ENCODE measurements around the gene FMNL2.

The FMNL2 gene

DNA sequence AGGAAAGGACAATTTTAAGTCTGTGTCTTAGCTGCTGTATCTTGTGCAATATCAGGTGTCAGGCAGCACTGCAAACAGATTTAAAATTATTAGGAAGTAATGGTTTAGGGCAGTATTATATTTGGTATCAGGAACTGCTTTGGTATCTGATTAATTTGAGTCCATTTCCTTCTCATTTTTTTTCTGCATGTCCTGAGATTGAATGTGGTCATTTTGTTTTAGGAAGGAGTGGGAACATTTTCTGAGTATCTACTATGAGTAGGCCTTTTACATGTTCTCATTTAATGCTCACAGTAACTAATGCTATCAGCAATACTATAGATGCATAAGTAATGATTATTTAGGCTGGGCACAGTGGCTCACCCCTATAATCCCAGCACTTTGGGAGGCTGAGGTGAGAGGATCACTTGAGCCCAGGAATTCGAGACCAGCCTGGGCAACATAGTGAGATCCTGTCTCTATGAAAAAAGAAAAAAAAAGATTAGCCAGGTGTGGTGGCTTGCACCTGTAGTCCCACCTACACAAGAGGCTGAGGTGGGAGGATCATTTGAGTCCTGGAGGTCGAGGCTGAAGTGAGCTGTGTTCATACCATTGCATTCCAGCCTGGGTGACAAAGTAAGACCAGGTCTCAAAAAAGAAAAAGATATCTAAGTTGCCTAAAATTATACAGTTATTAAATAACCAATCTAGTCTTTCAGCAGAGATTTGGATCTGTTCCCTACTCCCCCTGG is 4.7 kb downstream of the FMNL2 start:
- DNase-seq (ENCODE audit: low read depth in 2 of 2) = no peak

DNA sequence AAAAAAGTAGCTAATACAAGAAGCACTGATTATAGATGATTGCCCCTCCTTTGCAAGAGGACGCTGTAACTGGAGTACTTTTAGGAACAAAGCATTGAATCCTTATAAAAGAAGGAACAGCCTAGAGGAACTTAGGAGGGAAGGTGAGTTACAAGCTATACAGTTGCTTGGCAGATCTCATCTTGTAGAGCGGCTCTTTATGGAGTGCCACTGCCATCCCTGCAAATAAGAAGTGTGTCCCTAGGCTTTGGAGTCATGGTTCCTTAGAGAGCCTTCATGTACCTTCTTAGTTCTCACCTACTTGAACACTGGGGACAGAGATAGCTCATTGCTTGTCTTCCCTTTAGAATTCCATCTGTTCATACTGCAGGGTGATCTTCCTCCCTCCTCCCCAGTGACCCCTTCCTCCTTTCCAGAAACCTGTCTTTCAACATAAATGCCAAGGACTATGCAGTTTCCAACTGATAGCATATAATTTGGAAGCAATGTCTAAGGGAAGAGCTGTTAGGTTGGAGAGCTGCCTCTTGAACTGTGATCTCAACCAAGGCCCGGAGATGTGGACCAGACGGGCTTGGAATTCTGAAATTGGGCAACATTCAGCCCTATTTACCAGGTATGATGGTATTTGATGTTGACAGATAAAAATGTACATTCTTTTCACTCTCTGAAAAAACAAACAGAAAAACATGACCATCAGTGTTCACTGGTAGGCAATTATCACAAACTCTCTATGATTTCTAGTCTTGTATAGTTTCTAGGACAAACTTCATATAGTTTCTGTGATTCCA is 7.5 kb downstream of the FMNL2 start:
- DNase-seq (ENCODE audit: low read depth in 2 of 2) = no peak

DNA sequence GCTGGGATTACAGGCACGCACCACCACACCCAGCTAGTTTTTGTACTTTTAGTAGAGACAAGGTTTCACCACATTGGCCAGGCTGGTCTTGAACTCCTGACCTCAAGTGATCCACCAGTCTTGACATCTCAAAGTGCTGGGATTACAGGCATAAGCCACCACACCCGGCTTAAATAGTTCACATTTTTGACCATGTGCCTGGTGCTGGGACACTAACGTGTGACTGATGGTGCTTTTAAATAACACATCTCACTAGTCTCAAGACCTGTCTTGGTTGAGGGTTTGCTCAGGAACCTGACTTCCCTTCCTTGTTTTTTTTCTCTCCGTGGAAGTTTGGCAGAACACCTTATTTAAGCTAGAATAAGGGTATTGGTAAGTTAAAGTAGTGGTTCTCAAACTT is 8.5 kb downstream of the FMNL2 start:
- no peak for DNase-seq (ENCODE audit: low read depth in 2 of 2)

DNA sequence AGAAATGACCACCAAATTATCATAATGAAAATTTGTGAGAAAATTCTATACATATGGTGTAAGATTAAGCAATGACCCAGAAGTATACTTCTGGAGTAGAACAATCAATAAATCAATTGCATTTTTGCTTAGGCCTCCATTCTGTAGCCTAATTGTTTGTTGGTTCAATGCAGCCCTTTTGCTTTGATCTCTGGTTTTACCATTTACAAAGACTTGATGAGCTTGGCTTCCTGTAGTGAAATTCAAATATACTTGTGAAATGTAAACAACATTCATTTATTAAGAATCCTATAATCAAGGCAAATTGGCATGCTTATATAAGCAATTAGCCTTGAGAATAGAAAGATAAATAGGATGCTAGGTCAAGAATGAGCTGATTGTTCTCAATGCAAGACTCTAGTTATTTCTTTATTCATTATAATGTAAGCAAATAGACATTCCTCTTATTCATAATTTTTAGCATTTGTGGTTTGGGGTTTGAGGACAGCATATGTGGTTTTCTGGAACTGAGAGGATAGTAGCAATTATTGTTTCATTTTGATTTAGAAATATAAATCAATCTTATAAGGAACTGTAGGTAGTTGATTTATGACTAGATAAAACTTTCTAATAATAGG is 9.7 kb downstream of the FMNL2 start:
- DNase-seq (ENCODE audit: low read depth in 2 of 2) = no peak

DNA sequence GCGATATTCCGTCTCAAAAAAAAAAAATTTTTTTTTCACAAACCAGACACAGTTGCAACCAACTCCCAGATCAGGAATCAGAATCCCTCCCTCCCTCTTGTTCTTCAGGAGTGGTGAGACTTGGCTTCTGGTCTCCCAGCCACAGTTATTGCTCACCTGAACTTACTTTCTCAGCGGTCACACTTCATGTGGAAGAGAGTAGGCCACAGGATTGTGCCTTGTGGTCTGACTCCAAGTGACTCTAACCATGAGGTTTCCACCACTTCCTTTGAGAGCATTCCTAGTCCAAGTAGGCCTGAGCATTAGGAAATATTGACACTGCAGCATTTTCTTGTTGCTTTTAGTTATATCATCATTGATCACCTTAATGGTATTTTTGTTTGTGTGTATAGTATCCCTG is 12.1 kb downstream of the FMNL2 start:
- no peak for DNase-seq (ENCODE audit: low read depth in 2 of 2)

DNA sequence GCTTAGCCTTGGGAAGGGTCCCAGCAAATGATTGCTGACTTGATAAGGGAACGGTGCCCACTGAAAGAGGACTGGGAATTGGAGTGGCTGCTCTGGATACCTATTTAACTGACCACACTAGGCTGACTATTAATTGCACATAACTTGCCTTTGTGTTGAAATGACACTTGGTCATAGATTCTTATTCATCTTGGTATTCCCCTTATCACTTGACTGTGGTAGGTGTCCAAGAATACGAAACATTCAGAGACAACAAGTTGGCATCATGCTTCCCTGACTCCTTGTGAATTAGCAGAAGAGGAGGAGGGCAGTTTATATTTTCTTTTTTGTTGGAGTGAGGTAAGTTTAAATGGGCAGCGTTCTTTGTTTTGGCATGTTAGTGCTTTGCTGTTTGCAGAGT is 13.4 kb downstream of the FMNL2 start:
- no peak for DNase-seq (ENCODE audit: low read depth in 2 of 2)

DNA sequence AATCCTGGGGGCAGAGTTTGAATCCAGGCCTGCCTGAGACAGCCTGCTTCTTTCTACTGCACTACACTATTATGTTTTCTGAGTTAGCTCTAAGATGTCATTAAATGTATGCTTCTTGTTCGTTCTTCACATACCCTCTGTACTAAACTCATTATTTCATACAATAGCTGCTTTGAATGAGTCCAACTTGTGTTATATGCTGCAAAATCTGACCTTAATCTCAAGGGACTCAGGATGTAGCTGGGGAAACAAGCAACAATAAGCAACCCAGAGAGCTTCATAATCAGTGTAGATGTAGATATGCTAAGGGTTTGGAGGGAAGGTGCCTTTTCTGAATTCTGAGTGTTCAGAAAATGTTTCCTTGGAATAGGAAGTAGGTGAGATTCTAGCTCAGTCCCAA is 14.4 kb downstream of the FMNL2 start:
- DNase-seq (ENCODE audit: low read depth in 2 of 2) = no peak

DNA sequence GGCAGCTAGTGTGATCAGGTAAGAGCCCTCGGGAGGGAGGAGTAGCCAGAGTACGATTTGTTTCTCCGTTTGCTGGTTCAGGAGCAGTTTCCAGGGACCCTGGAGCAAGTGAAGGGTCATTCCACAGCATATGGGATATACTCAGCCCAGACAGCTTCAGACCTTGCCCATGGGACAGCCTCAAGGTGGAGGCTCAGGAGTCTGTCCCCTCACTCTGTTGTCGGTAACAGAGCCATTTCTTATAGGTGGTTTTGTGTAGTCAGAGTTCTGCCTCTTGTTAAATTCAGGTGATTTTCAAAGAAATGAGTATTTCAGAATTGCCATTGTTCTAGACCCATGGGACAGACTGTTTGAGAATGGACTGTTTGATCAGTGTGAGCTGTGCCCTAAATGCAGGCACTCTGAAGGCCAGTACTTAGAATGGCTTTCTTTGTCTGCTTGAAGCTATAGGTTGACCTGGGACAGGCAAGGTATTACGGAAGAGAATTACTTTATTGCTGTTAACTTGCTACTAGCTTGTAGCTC is 15.2 kb downstream of the FMNL2 start:
- DNase-seq (ENCODE audit: low read depth in 2 of 2) = no peak

DNA sequence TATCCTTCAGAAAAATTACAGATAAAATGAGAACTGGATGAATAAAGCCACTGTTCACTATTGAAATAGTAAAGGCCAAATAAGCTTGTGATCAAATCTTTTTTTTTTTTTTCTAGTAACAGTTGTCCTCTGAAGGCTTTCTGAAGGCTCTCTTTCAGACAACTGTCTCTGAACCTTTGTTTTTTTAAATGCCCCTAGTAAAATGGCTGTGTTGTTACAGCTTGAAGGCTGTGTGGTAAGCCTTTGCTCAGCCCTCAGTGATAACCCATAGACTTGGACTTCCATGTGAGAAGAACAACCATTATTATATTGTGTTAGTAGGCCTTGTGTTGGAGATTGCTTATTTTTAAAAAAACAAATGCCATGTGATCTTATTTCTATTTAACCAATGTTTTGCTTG is 17.6 kb downstream of the FMNL2 start:
- no peak for DNase-seq (ENCODE audit: low read depth in 2 of 2)

DNA sequence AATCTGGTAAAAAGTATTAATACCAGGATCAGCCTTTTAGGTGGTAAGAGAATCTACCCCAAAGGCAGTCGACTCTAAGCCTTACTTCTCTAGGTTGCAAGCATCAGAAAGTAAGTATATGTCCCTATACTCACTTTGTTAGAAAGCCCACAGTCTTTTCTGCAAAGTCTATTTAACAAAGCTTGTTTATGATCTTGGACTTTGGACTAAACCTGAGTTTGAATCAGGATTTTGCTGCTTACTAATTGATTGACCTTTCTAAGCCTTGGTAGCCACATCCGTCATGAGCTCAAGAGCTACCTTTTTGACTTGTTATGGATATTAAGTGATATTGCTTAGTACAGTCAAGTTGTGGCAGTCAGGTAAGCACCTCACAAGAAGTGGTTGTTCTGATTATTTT is 18.4 kb downstream of the FMNL2 start:
- no peak for DNase-seq (ENCODE audit: low read depth in 2 of 2)

DNA sequence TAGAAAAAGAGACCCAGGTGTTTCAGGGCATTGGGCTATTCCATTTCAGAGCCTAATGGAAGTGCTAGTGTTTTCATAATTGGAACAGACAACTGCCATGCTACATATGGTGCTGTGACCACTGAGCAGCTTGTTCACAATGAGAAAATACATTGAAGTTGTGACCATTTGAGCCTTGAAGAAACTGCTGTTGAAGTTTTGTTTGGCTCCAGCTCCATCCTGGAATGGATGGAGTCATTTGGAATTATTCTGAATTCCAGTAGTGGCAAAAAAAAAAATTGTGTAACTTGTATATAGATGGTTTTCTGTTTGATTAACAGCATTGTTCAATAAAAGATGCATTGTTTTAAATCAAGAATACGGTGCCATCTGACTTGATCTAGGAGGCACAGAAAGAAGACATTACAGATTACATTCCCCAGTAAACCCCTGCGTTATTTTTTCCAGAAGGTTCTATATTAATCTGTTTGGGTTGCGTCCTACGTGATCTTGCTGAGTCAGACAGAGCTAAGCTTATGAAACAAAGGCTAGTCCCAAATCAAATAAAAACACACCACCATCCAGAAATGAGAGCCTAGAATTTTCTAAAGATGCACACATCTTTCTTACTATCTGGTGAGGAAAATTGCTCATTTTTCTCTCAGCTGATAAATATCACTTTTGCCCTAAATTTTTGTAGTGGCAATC is 19.2 kb downstream of the FMNL2 start:
- DNase-seq (ENCODE audit: low read depth in 2 of 2) = no peak

DNA sequence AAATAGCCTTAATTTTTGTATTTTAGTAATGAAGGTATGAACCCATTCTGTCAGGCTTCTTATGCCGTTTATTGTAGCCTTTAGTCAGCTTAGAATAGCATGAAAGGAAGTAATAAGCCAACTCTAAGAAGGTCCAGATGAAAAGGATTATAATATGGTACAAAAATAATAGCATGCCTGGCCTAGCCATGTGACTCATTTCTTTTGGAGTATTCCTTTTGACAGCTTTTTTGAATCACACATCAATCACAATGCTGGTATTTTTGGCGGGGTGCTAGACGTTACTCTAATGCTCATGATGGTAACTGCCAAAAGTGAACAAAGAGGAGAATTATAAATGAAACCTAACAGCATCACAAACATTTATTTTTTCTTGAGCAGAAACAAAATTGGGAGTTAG is 19.9 kb downstream of the FMNL2 start:
- DNase-seq (ENCODE audit: low read depth in 2 of 2) = no peak

DNA sequence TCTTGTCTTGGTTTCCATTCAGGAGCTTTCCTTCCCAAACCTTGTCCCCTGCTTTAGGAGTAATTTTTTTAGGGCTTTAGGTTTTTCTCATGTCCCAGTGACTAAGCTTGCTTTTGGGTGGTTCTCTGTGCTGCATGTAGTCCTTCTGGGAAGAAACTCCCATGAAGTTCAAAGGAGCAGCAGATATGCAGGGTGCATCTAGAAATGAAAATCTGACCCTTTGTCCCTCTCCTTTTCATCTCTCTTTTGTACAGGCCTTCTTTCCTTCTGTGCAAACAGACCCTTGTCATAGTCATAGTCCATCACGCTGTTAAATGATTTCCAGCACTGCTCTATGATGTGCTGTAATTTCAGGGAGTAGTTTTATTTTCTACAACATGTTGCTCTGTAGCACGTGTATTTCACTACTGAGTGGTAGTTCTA is 20.4 kb downstream of the FMNL2 start:
- DNase-seq (ENCODE audit: low read depth in 2 of 2) = no peak

DNA sequence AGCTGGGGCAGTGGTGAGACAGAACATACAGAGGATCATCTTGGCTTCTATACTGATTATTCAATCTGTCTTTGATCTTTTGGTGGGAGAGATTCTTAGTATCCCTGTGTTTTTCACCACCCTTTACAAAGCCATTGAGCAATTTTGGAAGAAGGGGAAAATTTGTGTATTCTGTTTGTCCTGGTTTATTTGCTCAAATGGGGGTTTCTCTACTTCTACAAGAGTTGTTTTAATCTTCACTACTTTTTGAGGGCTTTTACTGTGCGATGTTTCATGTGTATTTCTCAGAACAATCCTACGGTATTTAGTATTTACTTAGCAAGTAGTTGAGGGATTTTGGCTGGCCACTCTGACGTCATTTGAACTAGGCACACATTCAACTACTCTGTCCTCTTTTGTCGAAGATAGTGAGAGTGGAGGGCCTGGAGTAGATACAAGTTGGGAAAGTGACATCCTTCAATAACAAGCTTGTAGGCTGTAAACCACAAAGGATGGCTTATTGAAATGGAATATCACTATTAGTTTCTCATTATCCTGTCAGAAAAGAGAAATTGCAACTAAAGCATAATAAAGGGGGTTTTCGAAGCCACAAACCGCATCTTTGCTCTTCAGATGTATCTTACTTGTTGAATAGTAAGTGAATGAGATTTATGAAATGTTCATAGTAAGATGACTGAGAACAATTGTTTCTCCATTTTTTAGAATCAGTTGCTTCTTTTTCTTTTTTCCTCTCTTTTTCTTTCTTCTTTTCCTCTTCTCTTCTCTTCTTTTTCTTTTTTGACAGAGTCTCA is 24.8 kb downstream of the FMNL2 start:
- no peak for DNase-seq (ENCODE audit: low read depth in 2 of 2)

DNA sequence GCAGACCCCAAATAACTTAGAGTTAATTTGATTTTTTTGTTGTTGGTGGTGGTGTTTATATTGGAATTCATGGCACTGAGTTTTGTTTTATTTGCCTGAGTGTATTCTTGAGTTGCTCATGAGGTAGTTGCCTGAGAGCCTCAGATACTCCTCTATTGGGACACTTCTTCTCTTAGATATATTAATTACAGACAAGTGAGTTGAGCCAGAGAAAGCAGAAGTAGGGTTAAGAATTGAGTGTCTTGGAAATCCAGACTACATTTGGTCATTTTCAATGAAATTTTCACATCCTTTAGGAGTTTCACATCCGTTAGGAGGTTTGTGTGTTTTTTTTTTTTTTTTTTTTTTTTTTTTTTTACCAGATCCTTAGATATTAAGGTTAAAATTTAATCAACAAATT is 29.0 kb downstream of the FMNL2 start:
- DNase-seq (ENCODE audit: low read depth in 2 of 2) = no peak

DNA sequence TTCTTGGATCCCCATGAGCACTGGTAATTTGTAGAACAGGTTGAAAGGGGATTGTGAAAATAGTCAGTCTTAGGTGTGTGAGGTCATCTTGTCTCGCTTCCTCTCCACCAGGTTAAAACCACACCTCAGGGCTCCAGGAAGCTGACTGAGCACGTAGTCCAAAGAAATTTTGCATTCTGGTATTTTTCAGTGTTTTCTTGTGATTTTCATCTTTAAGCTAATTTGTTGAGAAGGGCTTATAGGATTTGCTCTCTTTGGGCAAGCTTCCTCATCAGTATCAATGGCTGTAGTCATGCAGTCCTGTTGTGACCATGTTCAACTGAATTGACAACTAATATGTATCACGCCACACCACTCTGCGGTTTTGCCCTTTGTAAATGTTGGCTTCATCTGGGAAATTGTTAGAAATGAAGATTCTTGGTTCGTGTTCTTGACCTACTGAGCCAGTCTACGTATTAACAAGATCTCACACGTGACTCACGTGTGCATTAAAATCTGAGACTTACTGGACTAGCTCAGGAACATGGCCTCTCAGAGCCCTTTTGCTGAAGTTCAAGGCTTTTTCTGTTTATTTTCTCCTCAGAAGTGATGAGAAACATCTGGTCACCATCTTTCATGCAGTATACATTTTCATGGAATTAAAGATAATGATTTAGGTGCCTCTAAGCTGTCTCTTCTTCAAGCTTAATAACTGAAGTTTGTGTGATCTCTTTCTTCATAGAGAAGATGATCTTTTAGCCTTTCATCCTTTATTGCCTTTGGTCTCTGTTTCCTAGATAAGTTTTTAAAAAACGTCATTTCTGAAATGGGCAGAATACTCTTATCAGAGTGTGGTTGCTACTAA is 32.8 kb downstream of the FMNL2 start:
- no peak for DNase-seq (ENCODE audit: low read depth in 2 of 2)

DNA sequence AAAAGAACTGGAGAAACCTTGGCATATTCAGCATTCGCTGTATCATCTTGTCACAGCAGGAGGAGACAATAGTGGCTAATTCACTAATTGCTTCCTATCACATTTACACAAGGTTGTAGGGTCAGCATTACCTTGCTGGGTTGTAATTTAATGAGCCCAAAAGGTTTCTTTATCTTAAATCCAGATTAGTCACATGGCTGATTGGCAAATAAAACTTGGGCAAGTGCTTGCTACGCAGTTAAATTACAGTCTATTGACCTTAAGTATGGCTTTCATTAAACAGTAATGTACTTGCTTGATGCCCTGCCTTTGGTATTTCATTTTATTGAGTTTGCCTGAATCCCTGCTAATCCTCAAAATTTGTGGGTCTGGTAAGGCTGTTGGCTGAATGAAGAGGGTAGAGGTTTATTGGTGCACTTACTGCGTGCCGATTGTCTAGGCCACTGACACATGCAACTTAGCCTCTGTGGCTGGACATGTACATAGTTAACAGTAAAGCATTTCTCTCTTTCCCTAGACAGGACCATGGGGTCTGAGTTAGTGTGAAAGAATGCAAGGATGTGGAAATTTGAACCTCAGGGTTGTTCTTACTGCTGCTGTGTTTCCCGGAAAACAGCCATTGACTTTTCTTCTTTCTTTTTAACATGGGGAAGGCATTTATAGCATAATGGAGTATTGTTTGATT is 34.3 kb downstream of the FMNL2 start:
- DNase-seq (ENCODE audit: low read depth in 2 of 2) = no peak

DNA sequence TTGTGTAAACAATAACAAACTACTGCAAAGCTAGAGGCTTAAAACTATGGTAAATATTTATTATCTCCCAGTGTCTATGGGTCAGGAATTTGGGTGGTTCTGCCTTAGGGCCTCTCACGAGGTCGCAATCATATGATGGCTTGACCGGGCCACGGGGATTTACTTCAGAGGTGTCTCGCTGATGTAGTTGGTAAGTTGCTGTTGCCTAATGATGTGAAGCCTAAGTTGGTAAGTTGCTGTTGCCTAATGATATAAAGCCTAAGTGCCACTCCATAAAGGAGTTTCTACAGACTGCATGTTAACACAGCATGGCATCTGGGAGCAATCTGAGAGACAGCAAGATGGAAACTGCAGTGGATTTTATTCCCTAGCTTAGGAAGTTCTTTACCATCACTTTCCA is 35.8 kb downstream of the FMNL2 start:
- DNase-seq (ENCODE audit: low read depth in 2 of 2) = no peak

DNA sequence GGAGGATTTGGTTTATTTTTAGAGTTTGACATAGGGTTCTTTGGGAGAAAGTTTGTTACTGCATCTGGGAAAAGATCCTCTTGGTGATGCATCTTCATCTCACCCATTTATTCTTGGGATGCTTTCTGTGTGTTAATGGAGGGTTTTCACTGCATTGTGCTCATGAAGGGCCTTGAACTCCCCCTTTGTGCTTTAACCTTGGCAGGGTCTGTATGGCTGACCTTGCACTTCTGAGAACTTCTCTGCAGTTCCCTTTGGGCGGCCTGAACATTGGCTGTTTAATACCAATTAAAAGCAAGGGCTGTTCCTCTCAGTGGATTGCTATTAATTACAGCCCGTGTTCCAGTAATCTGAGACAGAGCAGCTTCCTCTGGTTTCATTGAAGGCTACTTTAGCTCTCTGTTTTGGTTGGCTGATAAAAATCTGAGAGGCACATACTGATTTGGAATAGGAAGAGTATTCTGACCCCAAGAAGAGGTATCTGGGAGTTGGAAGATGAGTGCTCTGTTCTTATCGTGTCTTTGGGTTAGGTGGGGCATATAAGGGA is 37.5 kb downstream of the FMNL2 start:
- DNase-seq (ENCODE audit: low read depth in 2 of 2) = no peak

DNA sequence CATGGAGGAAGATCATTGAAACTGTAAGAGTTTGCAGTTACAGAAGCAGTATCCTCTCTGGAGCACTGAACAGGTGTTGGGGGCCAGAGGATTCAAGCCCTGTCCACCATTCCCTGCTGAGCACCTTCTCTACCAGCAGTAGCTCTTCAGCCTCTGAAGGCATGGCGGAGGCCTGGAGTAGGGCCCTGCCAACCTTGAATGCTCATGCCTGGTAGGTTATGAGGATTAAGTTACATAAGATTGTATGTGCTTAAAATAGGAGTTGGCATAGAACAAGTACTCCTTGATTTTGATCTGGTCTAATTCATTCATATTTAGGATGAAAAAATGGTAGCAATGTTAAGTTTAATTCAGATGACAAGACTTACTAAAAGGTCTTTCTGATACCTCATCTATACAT is 40.2 kb downstream of the FMNL2 start:
- no peak for DNase-seq (ENCODE audit: low read depth in 2 of 2)

Measured in stimulated activated CD8-positive, alpha-beta memory T cell treated with anti-CD3 and anti-CD28 coated beads, Interleukin-7, amount 100 ng/mL, for 1 hour (primary cell).